Naive thymus-derived CD4-positive, alpha-beta T cell (primary cell): Measurements from ENCODE around the gene TMEM147. TPM values are rescaled to one million over a fixed set of nuclear protein-coding genes. Genes with fewer than 3 reads are reported as not detected.

Source experiments
- ATAC-seq: fragments of 150-1000 bp; cut with Tn5 transposase; 2 replicates; pipeline ENCODE4 v1.10.0; 2021; ENCODE audit warnings: mild to moderate bottlenecking, moderate library complexity
- CTCF ChIA-PET: fragments of 350-600 bp; sonication (Branson Sonifier 250); formaldehyde crosslinking; loops from one replicate; lab custom pipeline; 2021; ENCODE audit warnings: antibody characterized with exemption; lab: Charles Lee
- POLR2A ChIA-PET: fragments of 350-600 bp; sonication (Branson Sonifier 250); formaldehyde crosslinking; loops from one replicate; lab custom pipeline; 2021; ENCODE audit warnings: antibody characterized with exemption, inconsistent platforms; lab: Charles Lee
- DNase-seq, 9 donors: peaks; one replicate each; pipeline versions ENCODE4 v3.0.0 to v3.0.0-alpha.2; 2020 to 2022; ENCODE audit warnings: mixed read lengths in 1 of 9
- H3K27ac ChIP-seq: one replicate; pipeline ENCODE4 v1.7.0; 2013; ENCODE audit warnings: mild to moderate bottlenecking, low read depth, low read length, moderate library complexity
- H3K27me3 ChIP-seq, 2 donors: one replicate each; pipeline ENCODE4 v1.7.0; 2013; ENCODE audit warnings: low read length in 2 of 2, mild to moderate bottlenecking in 2 of 2, moderate library complexity in 2 of 2; ENCODE audit not compliant: control insufficient read depth in 2 of 2, insufficient read depth in 2 of 2
- H3K36me3 ChIP-seq, 3 experiments: 1 replicate in 2 of 3; 2 replicates in 1 of 3; pipeline ENCODE4 v1.7.0; 2013; ENCODE audit warnings: low read length in 3 of 3, mild to moderate bottlenecking in 3 of 3, moderate library complexity in 1 of 3; ENCODE audit not compliant: insufficient read depth in 3 of 3, control insufficient read depth in 2 of 3
- H3K4me1 ChIP-seq, 2 donors: one replicate each; pipeline ENCODE4 v1.7.0; 2013; ENCODE audit warnings: low read length in 2 of 2, mild to moderate bottlenecking in 2 of 2, moderate library complexity in 1 of 2; ENCODE audit not compliant: control insufficient read depth in 2 of 2, insufficient read depth in 2 of 2
- H3K4me3 ChIP-seq: 2 replicates; pipeline ENCODE4 v1.7.0; 2013; ENCODE audit warnings: mild to moderate bottlenecking, low read length
- H3K9me3 ChIP-seq, 3 experiments: 1 replicate in 2 of 3; 2 replicates in 1 of 3; pipeline ENCODE4 v1.7.0; 2013; ENCODE audit warnings: low read length in 3 of 3; ENCODE audit not compliant: control insufficient read depth in 2 of 3
- H3K27ac Mint-ChIP-seq, 9 donors: one replicate each; pipeline ENCODE4 v1.8.0; 2020 to 2022; ENCODE audit warnings: mixed read lengths in 9 of 9, mild to moderate bottlenecking in 8 of 9, moderate library complexity in 5 of 9, inconsistent platforms in 2 of 9
- H3K27me3 Mint-ChIP-seq, 5 donors: one replicate each; pipeline ENCODE4 v1.8.0; 2021 to 2022; ENCODE audit warnings: mixed read lengths in 5 of 5, mild to moderate bottlenecking in 1 of 5
- H3K36me3 Mint-ChIP-seq, 5 donors: one replicate each; pipeline ENCODE4 v1.8.0; 2020 to 2022; ENCODE audit warnings: mixed read lengths in 5 of 5, mild to moderate bottlenecking in 3 of 5, inconsistent platforms in 1 of 5
- H3K4me1 Mint-ChIP-seq, 7 donors: one replicate each; pipeline ENCODE4 v1.8.0; 2020 to 2022; ENCODE audit warnings: mixed read lengths in 7 of 7, mild to moderate bottlenecking in 3 of 7, inconsistent platforms in 1 of 7
- H3K4me3 Mint-ChIP-seq, 10 donors: one replicate each; pipeline ENCODE4 v1.8.0; 2020 to 2022; ENCODE audit warnings: mild to moderate bottlenecking in 10 of 10, mixed read lengths in 10 of 10, moderate library complexity in 6 of 10, inconsistent platforms in 2 of 10
- H3K9me3 Mint-ChIP-seq, 11 donors: one replicate each; pipeline ENCODE4 v1.8.0; 2020 to 2022; ENCODE audit warnings: mixed read lengths in 11 of 11, mild to moderate bottlenecking in 4 of 11, inconsistent platforms in 1 of 11, moderate library complexity in 1 of 11
- intact Hi-C, 2 donors: fragments of 100-400 bp; cut with micrococcal nuclease; formaldehyde crosslinking; loops; one replicate each; pipeline ENCODE4 v1.15.1; 2023
- polyA plus RNA-seq, 2 donors: library from polyadenylated mRNA; unstranded; fragments of 300-500 nt; fragmentation: Illumina TruSeq; gene quantifications; one replicate each; pipeline ENCODE4 v1.2.3, GENCODE V29; 2021
- total RNA-seq, 6 experiments: library from RNA in 5 of 6; stranded (reverse) in 5 of 6; gene quantifications; 1 replicate in 5 of 6; 2 replicates in 1 of 6; pipeline ENCODE4 v1.2.3 and lab custom pipeline; 2021 to 2026

TMEM147 gene
- total and polyA plus RNA-seq, 7 experiments from 2014 or later: 24.7 to 154 (median 41.7) TPM

DNA sequence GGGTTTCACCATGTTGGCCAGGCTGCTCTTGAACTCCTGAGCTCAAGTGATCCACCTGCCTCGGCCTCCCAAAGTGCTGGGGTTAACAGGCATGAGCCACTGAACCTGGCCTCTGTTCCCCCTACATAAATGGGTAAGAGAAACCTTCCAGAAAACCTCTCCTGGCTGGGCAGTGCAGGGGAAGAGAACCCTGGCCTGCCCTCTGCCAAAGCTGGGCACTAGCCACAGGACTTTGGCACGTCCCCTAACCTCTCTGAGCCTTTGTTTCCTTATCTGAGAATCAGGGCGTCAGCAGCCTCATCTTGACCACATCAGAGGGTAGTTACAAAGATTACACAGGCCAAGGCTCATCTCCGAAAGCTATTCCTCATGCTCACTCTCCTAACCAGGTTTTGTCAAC, 19.6 kb upstream of the TMEM147 start:
- CTCF ChIA-PET: no interaction called here
- intact Hi-C loops: no loop called here

DNA sequence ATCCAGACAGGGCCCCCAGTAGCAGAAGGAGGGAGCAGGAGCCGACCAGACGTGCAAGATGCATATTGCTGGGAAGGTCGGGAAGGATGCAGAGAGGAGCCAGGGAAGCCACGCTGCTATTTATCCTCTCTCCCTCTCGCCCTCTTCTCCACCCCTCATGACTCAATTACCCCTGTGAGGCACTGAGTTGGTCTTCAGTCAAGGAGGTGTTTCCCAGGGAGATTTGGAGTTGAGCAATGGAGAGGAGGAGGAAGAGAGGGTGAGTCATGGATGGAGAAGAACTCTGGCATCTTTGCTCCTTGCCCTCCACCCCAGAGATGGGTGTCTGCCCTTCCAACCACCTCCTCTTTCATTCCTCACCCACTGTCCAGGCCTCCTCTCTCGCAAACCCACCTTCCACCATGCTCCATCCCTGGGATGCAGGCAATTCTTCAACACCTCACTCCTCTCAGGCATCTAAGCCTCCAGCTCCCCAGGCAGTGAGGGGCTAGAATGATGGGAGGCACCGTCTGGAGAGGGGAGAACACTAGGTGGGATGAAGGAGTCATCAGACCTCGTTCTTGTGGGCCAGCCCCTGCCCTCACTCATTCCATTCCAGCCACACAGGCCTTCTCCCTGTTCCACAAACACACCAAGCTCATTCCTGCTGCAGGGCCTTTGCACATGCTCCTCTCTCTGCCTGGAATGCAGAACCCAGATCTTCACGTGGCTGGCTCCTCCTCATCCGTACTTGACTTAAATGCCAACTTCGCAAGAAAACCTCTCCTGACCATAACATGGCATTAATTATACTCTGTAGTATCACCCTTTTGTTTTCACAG, 17.0 kb upstream of the TMEM147 start, which contains the start of gene SBSN:
SBSN (minus strand) TSS at position 94 of the 821 bp plus-strand sequence; CDS start at position 64, 30 bp downstream.
- Histone ChIP-seq H3K36me3 (no peaks in the 10 kb centered on the region), H3K9me3 (no peaks in the 10 kb centered on the region), H3K27me3 (no peaks in the 10 kb centered on the region), H3K4me1 (peaks cover 0 to 2% of the 10 kb centered on the region in 2 donors), H3K27ac (no peak within 1 kb of the TSS), H3K4me3 (no peak within 1 kb of the TSS)
- Mint-ChIP-seq H3K4me3 (no peak within 1 kb of the TSS), H3K9me3 (no peaks in the 10 kb centered on the region), H3K27ac (peak within 1 kb of the TSS in 1 of 9 donors; percentile 16), H3K27me3 (peaks cover 22 to 42% (median 31%) of the 10 kb centered on the region in 5 donors), H3K36me3 (peaks cover 0 to 4% (median 0%) of the 10 kb centered on the region in 5 donors), H3K4me1 (peaks cover 0 to 8% (median 6%) of the 10 kb centered on the region in 7 donors)
- CTCF ChIA-PET: no interaction called here
- DNase-seq (no peak), ATAC-seq (no peak)
- intact Hi-C loops: no loop called here
- POLR2A ChIA-PET: no interaction called here

More for the DNA sequence above, 19.6 kb upstream of the TMEM147 start:
- Histone ChIP-seq H3K4me3 (no peak overlapping the region), H3K27me3 (no peaks in the 10 kb centered on the region), H3K4me1 (no peaks in the 10 kb centered on the region), H3K27ac (no peak overlapping the region), H3K9me3 (no peaks in the 10 kb centered on the region), H3K36me3 (no peaks in the 10 kb centered on the region)
- Mint-ChIP-seq H3K27ac (no peak overlapping the region), H3K36me3 (no peaks in the 10 kb centered on the region), H3K9me3 (no peaks in the 10 kb centered on the region), H3K4me1 (no peaks in the 10 kb centered on the region), H3K27me3 (peaks cover 15 to 32% (median 27%) of the 10 kb centered on the region in 5 donors), H3K4me3 (no peak overlapping the region)
- no peak for ATAC-seq
- POLR2A ChIA-PET: no interaction called here
- no peak for DNase-seq

DNA sequence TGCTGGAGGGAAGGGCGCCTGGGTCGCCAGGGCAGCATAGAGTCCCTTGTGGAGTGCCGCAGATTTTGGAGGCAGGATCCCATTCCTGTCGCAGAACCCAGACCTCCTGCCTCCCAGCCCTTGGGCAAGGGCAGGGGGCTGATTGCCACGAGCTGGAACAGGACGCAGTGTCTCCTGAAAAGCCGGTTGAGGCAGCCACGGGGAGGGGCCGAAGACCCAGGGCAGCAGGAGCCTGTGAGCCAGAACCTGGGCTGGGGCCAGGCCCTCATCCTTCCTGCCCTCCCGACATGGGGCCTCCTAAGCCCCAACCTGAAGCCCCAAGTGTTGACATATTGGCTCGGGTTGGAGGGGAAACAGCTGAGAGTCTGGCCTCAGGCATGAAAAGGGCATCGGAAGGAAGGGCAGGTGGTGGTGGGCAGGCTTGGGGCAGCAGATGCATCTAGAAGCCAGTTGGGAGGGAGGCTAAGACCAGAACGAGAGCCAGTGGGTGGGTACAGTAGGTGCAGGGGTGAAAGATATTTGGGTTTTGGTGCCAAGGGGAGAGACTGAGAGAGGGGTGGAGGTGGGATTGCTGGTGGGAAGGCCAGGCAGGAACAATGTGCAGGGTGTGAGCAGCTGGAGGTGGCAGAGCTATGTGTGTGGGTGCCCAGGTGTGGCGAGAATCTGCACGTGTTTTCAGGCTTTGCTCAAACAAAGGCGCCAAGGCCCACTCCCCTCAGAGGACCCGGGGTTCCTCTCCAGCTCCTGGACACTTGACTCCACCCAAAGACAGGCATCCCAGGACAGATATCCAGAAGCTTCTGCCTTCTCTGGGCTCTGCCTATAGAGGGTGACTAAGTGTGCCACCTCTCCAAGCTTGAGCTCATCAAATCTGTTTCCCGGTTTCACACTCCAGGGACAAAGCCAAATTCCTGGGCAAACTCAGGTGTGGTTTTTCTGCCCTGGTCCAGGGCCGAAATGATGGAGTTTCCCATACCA, 15.9 kb upstream of the TMEM147 start:
- POLR2A ChIA-PET: no interaction called here
- H3K4me1 Mint-ChIP-seq: peaks cover 5 to 17% (median 14%) of the 10 kb centered on the region in 7 donors
- CTCF ChIA-PET: interaction anchor here (0.6 kb wide), 1 partner anchor 33 kb away, joined by 3 read pairs; no protein-coding TSS in a partner anchor
- DNase-seq (no peak), ATAC-seq (no peak)
- no peak overlapping the region for H3K27ac Mint-ChIP-seq
- peaks cover 0 to 4% (median 0%) of the 10 kb centered on the region in 5 donors for H3K36me3 Mint-ChIP-seq
- H3K4me3 Mint-ChIP-seq: no peak overlapping the region
- peaks cover 19 to 39% (median 30%) of the 10 kb centered on the region in 5 donors for H3K27me3 Mint-ChIP-seq
- Histone ChIP-seq H3K36me3 (no peaks in the 10 kb centered on the region), H3K4me3 (no peak overlapping the region), H3K27ac (no peak overlapping the region), H3K9me3 (no peaks in the 10 kb centered on the region), H3K27me3 (no peaks in the 10 kb centered on the region), H3K4me1 (peaks cover 0 to 3% of the 10 kb centered on the region in 2 donors)
- H3K9me3 Mint-ChIP-seq: no peaks in the 10 kb centered on the region
- intact Hi-C loops: no loop called here

DNA sequence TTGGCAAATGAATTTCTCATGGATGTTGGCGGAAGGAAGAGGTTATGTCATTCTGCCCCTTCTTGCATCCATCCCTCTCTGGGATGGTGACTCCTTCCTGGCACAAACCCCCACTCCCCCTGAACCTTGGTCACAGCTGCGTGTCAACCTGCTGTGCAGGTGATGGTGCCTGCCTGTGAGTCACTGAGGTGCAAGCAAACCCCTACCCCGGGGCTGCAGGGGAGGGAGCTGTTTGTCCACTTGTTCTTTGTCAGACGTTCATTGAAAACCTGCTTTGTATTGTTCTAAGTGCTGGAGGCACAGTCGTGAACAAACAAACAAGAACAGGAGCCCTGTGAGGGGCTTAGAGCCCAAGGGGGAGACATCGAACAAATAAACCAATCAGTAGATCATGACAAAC, 14.1 kb upstream of the TMEM147 start:
- no peaks in the 10 kb centered on the region for H3K9me3 Mint-ChIP-seq
- POLR2A ChIA-PET: no interaction called here
- DNase-seq (no peak), ATAC-seq (no peak)
- H3K36me3 Mint-ChIP-seq: peaks cover 0 to 4% (median 0%) of the 10 kb centered on the region in 5 donors
- peaks cover 19 to 43% (median 30%) of the 10 kb centered on the region in 5 donors for H3K27me3 Mint-ChIP-seq
- H3K9me3 ChIP-seq: no peaks in the 10 kb centered on the region
- no peak overlapping the region for H3K27ac ChIP-seq
- H3K27me3 ChIP-seq: no peaks in the 10 kb centered on the region
- no peaks in the 10 kb centered on the region for H3K36me3 ChIP-seq
- peaks cover 0 to 3% of the 10 kb centered on the region in 2 donors for H3K4me1 ChIP-seq
- H3K27ac Mint-ChIP-seq: peak overlapping the region in 1 of 9 donors; percentile 43
- H3K4me3 ChIP-seq: no peak overlapping the region
- CTCF ChIA-PET: interaction anchor here (0.6 to 1.3 kb wide), 2 partner anchors 21 to 1229 kb away, joined by 3 to 4 read pairs; no protein-coding TSS in a partner anchor
- intact Hi-C loops: no loop called here
- no peak overlapping the region for H3K4me3 Mint-ChIP-seq
- H3K4me1 Mint-ChIP-seq: peaks cover 5 to 17% (median 14%) of the 10 kb centered on the region in 7 donors

GRCh38 chr19:35533201-35533821, 12.1 kb upstream of the TMEM147 start, which contains the start of gene GAPDHS:
TSS of gene GAPDHS (plus strand) at chr19:35533456. CDS start at chr19:35533528, 72 bp downstream.
- Mint-ChIP-seq H3K27ac (peak within 1 kb of the TSS in 8 of 9 donors; percentile 10 to 84 (median 56)), H3K4me1 (peaks cover 5 to 17% (median 14%) of the 10 kb centered on the region in 7 donors), H3K4me3 (peak within 1 kb of the TSS; percentile 65 to 90 (median 80)), H3K9me3 (no peaks in the 10 kb centered on the region), H3K36me3 (peaks cover 0 to 4% (median 0%) of the 10 kb centered on the region in 5 donors), H3K27me3 (peaks cover 11 to 40% (median 15%) of the 10 kb centered on the region in 5 donors)
- POLR2A ChIA-PET: no interaction called here
- peak; percentile 12 for ATAC-seq
- CTCF ChIA-PET: no interaction called here
- no peak for DNase-seq
- Histone ChIP-seq H3K4me3 (peak within 1 kb of the TSS; percentile 45), H3K27ac (no peak within 1 kb of the TSS), H3K27me3 (no peaks in the 10 kb centered on the region), H3K36me3 (no peaks in the 10 kb centered on the region), H3K9me3 (no peaks in the 10 kb centered on the region), H3K4me1 (peaks cover 0 to 3% of the 10 kb centered on the region in 2 donors)
- intact Hi-C loops: no loop called here
